Muscle layer of duodenum (tissue), 2 donors: ENCODE measurements around the gene CETP.
"Not testable (repeated sequence)": the region's sequence is repeated elsewhere in the genome, so short reads cannot be mapped to it uniquely, and the experiment has no call there.

Experiments
- H3K27ac ChIP-seq: one replicate; pipeline ENCODE4 v1.7.0; 2013; ENCODE audit warnings: mild to moderate bottlenecking, low read length
- H3K27me3 ChIP-seq: one replicate; pipeline ENCODE4 v1.7.0; 2013; ENCODE audit warnings: low read depth, mild to moderate bottlenecking, control low read depth, low read length
- H3K36me3 ChIP-seq, 2 donors: one replicate each; pipeline ENCODE4 v1.7.0; 2013; ENCODE audit warnings: low read length in 2 of 2, control low read depth in 1 of 2, mild to moderate bottlenecking in 1 of 2; ENCODE audit not compliant: insufficient read depth in 2 of 2, control insufficient read depth in 1 of 2
- H3K4me1 ChIP-seq, 2 donors: one replicate each; pipeline ENCODE4 v1.7.0; 2013; ENCODE audit warnings: low read length in 2 of 2, mild to moderate bottlenecking in 2 of 2, control low read depth in 1 of 2, moderate library complexity in 1 of 2; ENCODE audit not compliant: insufficient read depth in 2 of 2, control insufficient read depth in 1 of 2
- H3K4me3 ChIP-seq, 2 donors: one replicate each; pipeline ENCODE4 v1.7.0; 2013; ENCODE audit warnings: low read length in 2 of 2, low read depth in 1 of 2, mild to moderate bottlenecking in 1 of 2
- H3K9me3 ChIP-seq, 2 donors: one replicate each; pipeline ENCODE4 v1.7.0; 2013; ENCODE audit warnings: low read length in 2 of 2, control low read depth in 1 of 2, mild to moderate bottlenecking in 1 of 2; ENCODE audit not compliant: control insufficient read depth in 1 of 2
- donor health status: healthy.

Gene CETP

GRCh38 chr16:56966093-56966475, 4.3 kb downstream of the CETP start:
- H3K4me3 ChIP-seq: no peak overlapping the region
- no peaks in the 10 kb centered on the region for H3K9me3 ChIP-seq
- H3K4me1 ChIP-seq: peaks cover 0 to 17% of the 10 kb centered on the region in 2 donors
- no peaks in the 10 kb centered on the region for H3K36me3 ChIP-seq
- no peaks in the 10 kb centered on the region for H3K27me3 ChIP-seq
- no peak overlapping the region for H3K27ac ChIP-seq

GRCh38 chr16:56967733-56968132, 6.0 kb downstream of the CETP start:
- H3K9me3 ChIP-seq: no peaks in the 10 kb centered on the region
- H3K27ac ChIP-seq: no peak overlapping the region
- no peak overlapping the region for H3K4me3 ChIP-seq

GRCh38 chr16:56969769-56970168, 8.0 kb downstream of the CETP start:
- H3K36me3 ChIP-seq: no peaks in the 10 kb centered on the region
- no peak overlapping the region for H3K27ac ChIP-seq
- H3K4me3 ChIP-seq: no peak overlapping the region
- H3K27me3 ChIP-seq: no peaks in the 10 kb centered on the region
- H3K9me3 ChIP-seq: no peaks in the 10 kb centered on the region
- H3K4me1 ChIP-seq: peaks cover 0 to 8% of the 10 kb centered on the region in 2 donors

More at GRCh38 chr16:56967733-56968132, 6.0 kb downstream of the CETP start:
- no peaks in the 10 kb centered on the region for H3K36me3 ChIP-seq
- no peaks in the 10 kb centered on the region for H3K27me3 ChIP-seq
- peaks cover 0 to 13% of the 10 kb centered on the region in 2 donors for H3K4me1 ChIP-seq

- no peak overlapping the region for H3K4me3 ChIP-seq
- H3K4me1 ChIP-seq: peaks cover 0 to 1% of the 10 kb centered on the region in 2 donors
- no peaks in the 10 kb centered on the region for H3K9me3 ChIP-seq
- H3K36me3 ChIP-seq: no peaks in the 10 kb centered on the region
- H3K27me3 ChIP-seq: no peaks in the 10 kb centered on the region
- no peak overlapping the region for H3K27ac ChIP-seq
Measured at GRCh38 chr16:56970934-56971767, 9.4 kb downstream of the CETP start.

GRCh38 chr16:56971768-56972043, 10.0 kb downstream of the CETP start:
- Histone ChIP-seq H3K27ac (no peak overlapping the region), H3K4me3 (no peak overlapping the region), H3K36me3 (no peaks in the 10 kb centered on the region), H3K27me3 (no peaks in the 10 kb centered on the region), H3K4me1 (no peaks in the 10 kb centered on the region), H3K9me3 (no peaks in the 10 kb centered on the region)

- Histone ChIP-seq H3K9me3 (no peaks in the 10 kb centered on the region), H3K4me3 (no peak overlapping the region), H3K36me3 (no peaks in the 10 kb centered on the region), H3K4me1 (no peaks in the 10 kb centered on the region), H3K27ac (no peak overlapping the region), H3K27me3 (no peaks in the 10 kb centered on the region)
Measured at GRCh38 chr16:56972403-56973293, 10.9 kb downstream of the CETP start.

GRCh38 chr16:56973294-56973689, 11.5 kb downstream of the CETP start:
- Histone ChIP-seq H3K4me1 (no peaks in the 10 kb centered on the region), H3K4me3 (no peak overlapping the region), H3K9me3 (no peaks in the 10 kb centered on the region), H3K27ac (no peak overlapping the region), H3K36me3 (no peaks in the 10 kb centered on the region), H3K27me3 (no peaks in the 10 kb centered on the region)

DNA sequence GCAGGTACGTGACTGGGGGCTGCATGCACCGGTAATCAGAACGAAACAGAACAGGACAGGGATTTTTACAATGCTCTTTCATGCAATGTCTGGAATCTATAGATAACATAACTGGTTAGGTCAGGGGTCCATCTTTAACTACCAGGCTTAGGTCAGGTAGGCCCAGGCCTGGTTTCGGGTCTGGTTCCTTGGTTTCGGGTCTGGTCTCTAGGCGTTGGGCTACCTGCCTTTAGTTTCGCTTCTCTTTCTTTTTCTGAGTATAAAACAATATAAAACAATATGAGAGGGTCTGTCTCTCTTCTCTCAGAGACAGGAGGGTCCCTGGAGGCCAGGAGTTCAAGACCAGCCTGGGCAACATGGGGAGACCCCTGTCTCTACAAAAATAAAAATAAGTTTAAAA, 12.1 kb downstream of the CETP start:
- H3K4me1 ChIP-seq, H3K36me3 ChIP-seq, H3K27ac ChIP-seq, H3K9me3 ChIP-seq, H3K4me3 ChIP-seq, H3K27me3 ChIP-seq: not testable (repeated sequence)

- Histone ChIP-seq H3K27ac (no peak overlapping the region), H3K4me1 (no peaks in the 10 kb centered on the region), H3K9me3 (no peaks in the 10 kb centered on the region), H3K4me3 (no peak overlapping the region), H3K36me3 (no peaks in the 10 kb centered on the region), H3K27me3 (no peaks in the 10 kb centered on the region)
Measured at GRCh38 chr16:56974549-56975300, 13.0 kb downstream of the CETP start.

GRCh38 chr16:56975714-56976113, 14.0 kb downstream of the CETP start:
- H3K4me1 ChIP-seq: no peaks in the 10 kb centered on the region
- H3K27ac ChIP-seq: no peak overlapping the region
- no peaks in the 10 kb centered on the region for H3K9me3 ChIP-seq
- no peaks in the 10 kb centered on the region for H3K36me3 ChIP-seq
- H3K4me3 ChIP-seq: no peak overlapping the region
- no peaks in the 10 kb centered on the region for H3K27me3 ChIP-seq

- no peaks in the 10 kb centered on the region for H3K4me1 ChIP-seq
- H3K36me3 ChIP-seq: no peaks in the 10 kb centered on the region
- H3K27ac ChIP-seq: no peak overlapping the region
- H3K27me3 ChIP-seq: no peaks in the 10 kb centered on the region
- H3K9me3 ChIP-seq: no peaks in the 10 kb centered on the region
- H3K4me3 ChIP-seq: no peak overlapping the region
Measured at GRCh38 chr16:56977216-56977615, 15.5 kb downstream of the CETP start.
